Inferior parietal cortex (tissue), 1 donor: ENCODE results near the gene POTEB.
"Not testable (repeated sequence)": the region's sequence is repeated elsewhere in the genome, so short reads cannot be mapped to it uniquely, and the experiment has no call there.

Experiments
- DNase-seq: peaks from one replicate; pipeline ENCODE4 v3.0.0-alpha.2; 2016; ENCODE audit errors: extremely low spot score

Gene POTEB

DNA sequence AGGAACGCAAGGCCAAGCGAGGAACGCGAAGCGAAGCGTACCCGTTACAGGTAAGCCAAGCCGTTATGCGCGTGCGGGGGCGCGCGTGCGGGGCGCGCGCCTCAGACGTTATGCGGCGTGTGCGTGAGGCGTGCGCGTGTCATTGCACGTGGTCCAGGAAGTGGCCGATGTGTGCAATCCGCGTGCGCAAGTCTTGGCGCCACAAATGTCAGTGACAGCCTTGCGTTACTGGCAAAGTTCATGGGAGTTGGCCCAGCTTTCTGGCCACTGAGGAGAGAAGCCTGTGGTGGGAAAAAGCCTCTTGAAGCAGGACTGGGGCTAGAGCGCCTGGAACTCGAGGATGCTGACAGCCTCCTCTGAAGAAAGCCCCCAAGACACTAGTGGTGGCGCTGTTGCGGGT is at the start of gene POTEB:
TSS of gene POTEB (minus strand) at position 101 of the 400 bp plus-strand sequence. CDS start 489 bp downstream, outside the sequence.
- not testable (repeated sequence) for DNase-seq

DNA sequence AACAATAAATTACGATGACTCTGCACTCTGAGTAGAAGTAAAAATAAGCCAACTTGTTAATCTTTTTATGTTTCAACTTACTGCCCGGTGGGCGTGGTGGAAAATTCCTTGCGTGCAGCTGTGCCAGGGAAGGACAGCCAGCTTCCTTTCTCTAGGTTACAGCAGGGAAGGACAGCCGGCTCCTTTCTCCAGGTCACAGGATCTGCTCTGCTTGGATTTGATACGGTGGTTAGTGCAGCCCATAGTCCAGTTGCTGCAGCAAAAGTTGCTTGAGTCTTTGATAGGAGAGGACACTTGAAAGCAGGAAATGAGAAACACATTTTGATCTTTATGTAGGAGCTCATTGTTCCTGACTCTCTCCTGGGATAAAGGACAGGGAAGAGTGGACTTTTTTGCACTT is 13.4 kb upstream of the POTEB start:
- DNase-seq: not testable (repeated sequence)

DNA sequence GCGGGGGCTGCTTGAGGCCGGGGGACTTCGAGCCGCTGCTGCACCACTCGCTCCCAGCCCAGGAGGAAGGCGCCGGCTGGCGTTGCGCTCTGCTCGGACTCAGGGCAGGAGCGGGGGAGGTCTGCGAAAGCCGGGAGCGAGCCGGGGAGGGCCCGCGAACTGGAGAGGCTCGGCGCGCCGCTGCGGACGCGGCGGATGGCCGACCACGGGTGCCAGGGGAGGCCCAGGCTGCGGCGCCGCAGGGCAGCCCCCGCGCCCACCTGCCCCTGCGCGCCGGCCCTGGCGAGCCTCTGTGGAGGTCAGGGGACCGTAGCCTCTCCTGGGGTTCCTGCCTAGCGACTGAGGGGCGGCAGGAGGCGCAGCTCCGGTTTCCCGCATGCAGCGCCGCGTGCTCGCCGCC is 12.0 kb upstream of the POTEB start:
- DNase-seq: not testable (repeated sequence)

DNA sequence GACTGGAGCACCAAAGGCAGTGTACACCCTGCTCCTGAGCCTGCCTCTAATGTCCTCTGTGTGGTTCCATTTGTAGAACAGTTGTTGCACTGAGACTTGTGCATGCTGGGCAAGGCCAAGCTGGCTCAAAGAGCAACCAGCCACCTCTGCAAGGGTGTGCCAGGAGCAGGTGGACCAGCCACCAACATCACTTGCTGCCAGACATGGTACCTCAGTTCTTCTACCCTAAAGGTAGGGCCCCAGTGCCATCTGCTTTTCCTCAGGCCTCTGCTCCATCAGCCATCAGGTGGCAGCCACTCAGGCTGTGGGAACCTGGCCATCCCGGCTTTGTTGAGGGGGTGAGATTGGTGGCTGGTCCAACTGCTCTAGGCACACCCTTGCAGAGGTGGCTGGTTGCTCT is 38.7 kb downstream of the POTEB start:
- DNase-seq: not testable (repeated sequence)
